MG63 (cell line): ENCODE data around the gene FBXO44. TPM values are rescaled to one million over a fixed set of nuclear protein-coding genes. Genes with fewer than 3 reads are reported as not detected.

Source experiments
- DNase-seq: peaks from one replicate; pipeline ENCODE4 v3.0.0-alpha.2; 2020
- H3K27me3 ChIP-seq: fragments of 250-450 bp; sonication (Bioruptor Pico); 2 replicates; pipeline ENCODE4 v1.5.1; 2020; ENCODE audit warnings: mild to moderate bottlenecking, moderate library complexity
- H3K36me3 ChIP-seq: fragments of 250-450 bp; sonication (Bioruptor Pico); 2 replicates; pipeline ENCODE4 v1.5.1; 2020; ENCODE audit warnings: mild to moderate bottlenecking, moderate library complexity
- H3K4me3 ChIP-seq: fragments of 250-450 bp; sonication (Bioruptor Pico); 2 replicates; pipeline ENCODE4 v1.5.1; 2020; ENCODE audit warnings: mild to moderate bottlenecking, moderate library complexity
- H3K9me3 ChIP-seq: fragments of 250-450 bp; sonication (Bioruptor Pico); 2 replicates; pipeline ENCODE4 v1.5.1; 2020; ENCODE audit warnings: mild to moderate bottlenecking, moderate library complexity
- total RNA-seq: library from RNA; depleted of rRNA; stranded (reverse); fragments of >200 nt; shearing (Covaris generic); gene quantifications from 2 replicates; pipeline ENCODE4 v1.2.3, GENCODE V29; 2014; ENCODE audit warnings: low replicate concordance

FBXO44 gene
- total RNA-seq, 1 experiment from 2014 or later = 23.1 TPM

DNA sequence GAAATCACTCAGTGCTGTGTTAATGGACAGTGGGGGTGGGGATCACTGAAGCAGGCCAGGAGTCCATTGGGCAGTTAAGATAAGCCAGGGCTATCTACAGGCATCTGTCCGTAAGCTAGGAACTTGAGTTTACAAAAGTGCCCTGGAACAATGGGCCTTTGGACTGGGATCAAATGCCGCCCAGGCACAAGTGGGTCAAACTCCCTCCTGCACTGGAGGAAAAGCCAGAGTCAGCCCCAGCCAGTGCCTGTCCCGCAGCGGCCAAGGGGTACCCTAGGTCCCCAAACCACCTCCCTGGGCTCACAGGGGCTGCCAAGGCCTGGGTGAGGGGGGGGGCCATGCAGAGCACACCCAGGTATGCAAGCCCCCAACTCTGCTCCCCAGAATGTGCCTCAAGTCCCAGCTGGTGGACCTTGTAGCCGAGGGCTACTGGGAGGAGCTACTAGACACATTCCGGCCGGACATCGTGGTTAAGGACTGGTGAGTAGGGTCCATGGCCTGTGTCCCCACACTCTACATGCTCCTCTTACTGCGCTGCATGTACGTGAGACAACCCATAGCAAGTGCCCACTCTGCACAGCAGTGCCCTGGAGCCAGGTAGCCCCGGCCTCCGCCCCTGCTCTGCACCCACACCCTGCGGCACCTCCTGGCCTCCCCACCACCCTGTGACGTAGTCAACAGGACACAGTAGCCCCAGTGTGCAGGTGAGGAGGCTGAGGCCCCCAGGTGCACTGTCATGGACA lies 17.0 kb downstream of the FBXO44 start:
- no peak for DNase-seq
- Histone ChIP-seq H3K9me3 (no peaks in the 10 kb centered on the region), H3K36me3 (peaks cover 13% of the 10 kb centered on the region), H3K27me3 (no peaks in the 10 kb centered on the region), H3K4me3 (no peak overlapping the region)

GRCh38 chr1:11673089-11673769 lies 18.6 kb downstream of the FBXO44 start:
- H3K36me3 ChIP-seq = peaks cover 13% of the 10 kb centered on the region
- no peaks in the 10 kb centered on the region for H3K9me3 ChIP-seq
- H3K4me3 ChIP-seq = no peak overlapping the region
- H3K27me3 ChIP-seq = no peaks in the 10 kb centered on the region
- no peak for DNase-seq

DNA sequence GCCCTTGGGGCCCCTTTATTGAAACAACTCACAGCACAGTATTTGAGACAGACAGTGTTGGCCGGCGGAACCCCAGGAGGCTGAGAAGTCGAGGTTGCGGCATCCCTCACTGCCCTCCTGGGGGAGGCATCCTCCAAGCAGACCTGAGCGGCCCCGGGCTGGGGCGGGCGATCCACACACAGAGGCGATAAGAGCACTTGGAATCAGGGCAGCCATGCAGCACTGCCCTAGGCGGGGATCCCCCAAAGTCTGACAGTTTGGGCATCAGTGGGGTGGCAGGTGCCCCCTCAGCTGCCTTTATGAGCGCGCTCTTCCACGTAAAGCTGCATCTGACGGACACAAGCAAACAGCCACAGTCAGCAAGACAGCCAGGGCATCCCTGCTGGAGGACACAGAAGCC lies 19.8 kb downstream of the FBXO44 start:
- Histone ChIP-seq H3K36me3 (peaks cover 18% of the 10 kb centered on the region), H3K4me3 (no peak overlapping the region), H3K27me3 (no peaks in the 10 kb centered on the region), H3K9me3 (no peaks in the 10 kb centered on the region)
- no peak for DNase-seq

GRCh38 chr1:11675325-11675724 lies 20.6 kb downstream of the FBXO44 start:
- no peak for DNase-seq
- H3K36me3 ChIP-seq = peaks cover 18% of the 10 kb centered on the region

DNA sequence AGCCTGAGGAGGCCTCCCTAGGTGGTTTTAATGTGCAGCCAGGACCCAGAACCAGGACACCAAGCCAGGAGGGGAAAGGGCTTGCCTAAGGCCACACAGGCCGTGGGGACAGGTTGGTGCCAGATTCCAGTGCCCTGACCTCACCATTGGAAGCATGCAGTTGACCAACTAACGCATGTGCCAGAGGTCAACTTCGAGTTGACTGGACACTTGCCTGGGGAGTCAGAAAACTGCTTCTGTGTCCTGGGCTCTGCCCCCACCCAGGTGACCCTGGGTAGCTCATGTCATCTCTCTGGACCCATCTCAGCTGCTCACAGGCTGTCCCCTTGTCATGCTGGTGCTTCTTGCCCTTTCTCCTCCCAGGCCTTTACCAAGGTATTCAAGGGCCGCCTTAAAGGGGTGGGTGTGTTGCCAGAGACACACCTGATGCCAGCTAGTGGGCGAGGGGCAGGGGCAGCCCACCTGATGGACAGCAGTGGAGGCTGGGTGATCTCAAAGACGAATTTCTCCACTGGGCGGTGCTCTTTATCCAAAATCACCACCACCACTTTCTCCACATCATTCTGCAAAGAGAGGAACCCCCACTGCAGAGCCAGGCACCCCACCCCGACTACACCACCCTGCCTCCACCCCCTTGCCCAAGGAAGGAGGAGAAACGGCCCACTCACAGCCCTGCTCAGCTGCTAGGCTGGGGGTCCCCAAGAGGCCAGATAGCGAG lies 21.9 kb downstream of the FBXO44 start:
- H3K36me3 ChIP-seq = peaks cover 18% of the 10 kb centered on the region
- no peaks in the 10 kb centered on the region for H3K9me3 ChIP-seq
- no peak overlapping the region for H3K4me3 ChIP-seq
- no peaks in the 10 kb centered on the region for H3K27me3 ChIP-seq
- DNase-seq = no peak

More at GRCh38 chr1:11675325-11675724, 20.6 kb downstream of the FBXO44 start:
- no peak overlapping the region for H3K4me3 ChIP-seq
- H3K27me3 ChIP-seq = no peaks in the 10 kb centered on the region
- no peaks in the 10 kb centered on the region for H3K9me3 ChIP-seq

- H3K36me3 ChIP-seq = peaks cover 15% of the 10 kb centered on the region
- no peaks in the 10 kb centered on the region for H3K27me3 ChIP-seq
- no peak overlapping the region for H3K4me3 ChIP-seq
- no peaks in the 10 kb centered on the region for H3K9me3 ChIP-seq
- DNase-seq = no peak
These were observed 23.8 kb downstream of the FBXO44 start for GRCh38 chr1:11678442-11678841.

DNA sequence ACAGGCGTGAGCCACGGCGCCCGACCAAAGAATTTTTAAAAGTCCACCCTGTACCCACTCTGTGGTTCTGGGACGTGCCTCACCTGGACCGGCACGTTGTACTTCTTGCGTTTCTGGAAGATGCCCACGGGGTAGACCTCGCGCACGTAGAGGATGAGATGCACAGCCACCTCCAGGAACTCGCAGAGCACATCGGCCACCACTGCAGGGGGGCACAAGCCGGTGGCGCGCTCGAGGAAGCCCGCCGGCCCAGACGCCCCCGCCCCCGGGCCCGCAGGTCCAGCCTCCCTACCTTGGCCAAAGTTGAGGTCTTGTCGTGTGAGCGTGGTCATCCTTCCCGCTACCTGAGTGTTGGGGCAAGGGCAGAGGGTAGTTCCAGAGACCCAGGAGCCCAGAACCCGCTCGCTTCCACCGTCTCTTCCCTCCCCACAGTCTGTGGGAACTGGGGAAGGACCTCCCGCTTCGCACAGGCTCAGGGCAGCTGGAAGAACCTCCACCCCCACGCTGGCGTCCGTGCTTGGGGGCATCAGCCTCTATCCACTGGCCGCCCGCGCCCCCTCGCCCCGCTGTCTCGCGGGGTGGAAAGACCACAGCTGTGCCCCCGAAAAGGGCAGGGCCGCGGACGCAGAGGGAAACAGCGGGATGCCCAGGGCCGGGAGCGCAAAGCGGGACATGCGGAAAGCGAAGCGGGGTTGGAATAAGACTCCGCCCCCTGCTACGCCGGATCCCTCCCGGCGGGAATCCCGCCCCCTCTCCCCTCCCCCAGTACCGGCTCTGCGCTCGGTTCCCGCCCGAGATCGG lies 25.8 kb downstream of the FBXO44 start:
- H3K36me3 ChIP-seq = peaks cover 7% of the 10 kb centered on the region
- DNase-seq = no peak
- H3K27me3 ChIP-seq = no peaks in the 10 kb centered on the region
- no peaks in the 10 kb centered on the region for H3K9me3 ChIP-seq
- peak overlapping the region; percentile 78 for H3K4me3 ChIP-seq

GRCh38 chr1:11681071-11681771 lies 26.5 kb downstream of the FBXO44 start, which contains the start of gene MAD2L2:
MAD2L2 (minus strand) TSS chr1:11681148; CDS start chr1:11680601, 547 bp downstream.
- peak; percentile 91 for DNase-seq
- H3K27me3 ChIP-seq = no peaks in the 10 kb centered on the region
- no peaks in the 10 kb centered on the region for H3K9me3 ChIP-seq
- H3K4me3 ChIP-seq = peak within 1 kb of the TSS; percentile 78
- H3K36me3 ChIP-seq = peaks cover 5% of the 10 kb centered on the region

DNA sequence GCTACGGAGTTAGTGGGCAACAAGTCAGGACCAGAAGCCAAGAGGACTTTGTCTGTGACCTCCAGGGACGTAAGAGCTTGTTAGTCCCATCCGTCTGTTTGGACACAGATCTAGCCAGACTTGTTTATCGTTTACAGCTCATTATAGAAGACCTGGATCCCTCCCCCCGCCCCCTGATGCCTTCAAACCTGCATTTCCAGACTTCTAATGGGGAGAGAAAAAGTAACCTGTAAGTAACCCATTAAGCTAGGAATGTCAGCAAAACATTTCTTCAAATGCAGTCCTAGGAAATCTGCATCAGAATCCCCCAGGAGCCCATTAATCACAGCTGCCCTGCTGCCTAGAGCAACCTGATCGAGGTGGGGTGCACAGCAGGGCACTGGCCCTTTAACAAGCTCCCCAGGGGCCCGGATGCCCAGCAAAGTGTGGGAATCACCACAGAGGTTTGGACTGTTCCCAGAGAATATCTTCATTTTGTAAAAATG lies 27.7 kb downstream of the FBXO44 start:
- Histone ChIP-seq H3K36me3 (peaks cover 5% of the 10 kb centered on the region), H3K27me3 (no peaks in the 10 kb centered on the region), H3K4me3 (no peak overlapping the region), H3K9me3 (no peaks in the 10 kb centered on the region)
- DNase-seq = no peak

GRCh38 chr1:11682799-11683198 lies 28.1 kb downstream of the FBXO44 start:
- Histone ChIP-seq H3K4me3 (no peak overlapping the region), H3K27me3 (no peaks in the 10 kb centered on the region), H3K9me3 (no peaks in the 10 kb centered on the region), H3K36me3 (peaks cover 5% of the 10 kb centered on the region)
- no peak for DNase-seq

DNA sequence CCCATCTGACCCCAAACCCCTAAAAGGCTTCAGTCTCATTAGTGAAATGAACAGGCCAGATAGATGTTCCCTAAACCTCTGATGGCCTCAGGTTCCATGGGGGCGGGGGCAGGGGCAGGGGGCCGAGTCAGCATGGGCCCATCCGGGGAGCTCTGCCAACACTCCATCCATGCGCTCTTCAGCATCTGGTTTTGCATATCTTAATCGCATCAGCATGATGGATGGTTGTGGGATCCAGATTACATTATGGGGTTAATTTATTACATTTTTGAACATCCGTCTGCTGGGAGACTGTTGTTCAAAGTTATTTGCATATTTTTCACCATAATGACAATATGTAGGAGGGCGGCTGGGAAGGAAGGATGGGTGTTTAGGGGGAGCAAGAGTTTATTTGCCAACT lies 29.4 kb downstream of the FBXO44 start:
- H3K27me3 ChIP-seq = no peaks in the 10 kb centered on the region
- DNase-seq = no peak
- no peaks in the 10 kb centered on the region for H3K9me3 ChIP-seq
- no peak overlapping the region for H3K4me3 ChIP-seq
- no peaks in the 10 kb centered on the region for H3K36me3 ChIP-seq

GRCh38 chr1:11685210-11685752 lies 30.6 kb downstream of the FBXO44 start:
- no peak for DNase-seq
- Histone ChIP-seq H3K27me3 (no peaks in the 10 kb centered on the region), H3K4me3 (no peak overlapping the region), H3K9me3 (no peaks in the 10 kb centered on the region), H3K36me3 (no peaks in the 10 kb centered on the region)

- Histone ChIP-seq H3K9me3 (no peaks in the 10 kb centered on the region), H3K27me3 (peaks cover 8% of the 10 kb centered on the region), H3K4me3 (no peak overlapping the region), H3K36me3 (no peaks in the 10 kb centered on the region)
- DNase-seq = no peak
These were observed 33.8 kb downstream of the FBXO44 start for GRCh38 chr1:11688506-11688905.

DNA sequence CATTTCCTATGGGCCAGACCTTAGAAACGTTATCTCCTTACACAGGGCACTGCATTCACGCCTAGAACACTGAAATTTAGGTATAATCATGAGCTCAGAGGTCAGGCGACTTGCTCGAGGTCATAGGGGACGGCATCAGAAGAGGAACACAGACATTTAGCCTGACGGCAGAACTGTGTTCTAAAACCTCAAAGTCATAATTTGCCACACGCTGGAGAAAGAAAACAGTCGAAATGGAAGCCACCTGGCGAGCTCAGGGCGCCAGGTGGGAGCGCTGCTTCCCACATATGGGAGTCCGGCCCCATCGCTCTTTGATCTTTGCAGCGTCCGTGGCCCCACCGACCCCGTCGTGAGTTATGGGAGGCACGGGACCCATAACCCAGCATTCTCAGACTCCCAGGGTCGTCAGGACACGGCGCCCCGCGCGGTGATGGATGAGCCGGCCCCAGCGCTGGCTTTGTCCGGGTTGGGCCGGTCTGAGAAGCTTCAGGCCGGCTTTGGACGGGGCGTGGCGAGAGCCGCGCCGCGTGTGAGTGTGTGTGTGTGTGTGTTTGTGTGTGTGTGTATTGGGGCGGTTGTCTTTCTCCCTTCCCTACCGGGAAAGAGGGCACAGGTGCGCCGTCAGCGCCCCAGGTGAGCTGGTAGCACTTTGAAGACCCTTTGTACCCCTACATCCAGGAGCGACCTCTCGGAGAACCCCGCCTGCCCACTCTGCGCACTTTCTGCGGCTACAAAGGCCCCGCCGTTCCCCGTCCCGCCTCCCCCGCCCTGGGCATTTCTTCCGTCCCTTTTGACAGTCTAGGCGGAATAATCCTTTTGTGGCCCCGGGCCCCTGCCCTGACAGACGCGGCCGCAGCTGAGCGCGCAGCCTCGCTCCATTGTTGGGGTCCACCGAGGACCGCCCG lies 36.0 kb downstream of the FBXO44 start:
- H3K9me3 ChIP-seq = no peaks in the 10 kb centered on the region
- no peak overlapping the region for H3K4me3 ChIP-seq
- H3K36me3 ChIP-seq = no peaks in the 10 kb centered on the region
- DNase-seq = no peak
- H3K27me3 ChIP-seq = peaks cover 8% of the 10 kb centered on the region
